HG03103 (cell line): ENCODE measurements around the gene PRKN.
"Not testable (repeated sequence)": the region's sequence is repeated elsewhere in the genome, so short reads cannot be mapped to it uniquely, and the experiment has no call there.

Experiments used
- ATAC-seq: cut with Tn5 transposase; IDR thresholded peaks from one replicate; pipeline ENCODE4 v1.9.1; 2021; ENCODE audit warnings: low read depth; ENCODE audit not compliant: unreplicated experiment

The PRKN gene

GRCh38 chr6:162680367-162680766 is 47.2 kb downstream of the PRKN start:
- no peak for ATAC-seq

- ATAC-seq: no peak
Measured at GRCh38 chr6:162679681-162680080, 47.9 kb downstream of the PRKN start.

- ATAC-seq: not testable (repeated sequence)
Measured at GRCh38 chr6:162678896-162679295, 48.7 kb downstream of the PRKN start.

GRCh38 chr6:162675503-162675902 is 52.1 kb downstream of the PRKN start:
- ATAC-seq: no peak

- no peak for ATAC-seq
Measured at GRCh38 chr6:162674452-162674851, 53.1 kb downstream of the PRKN start.

- ATAC-seq: no peak
Measured at GRCh38 chr6:162671580-162672165, 55.9 kb downstream of the PRKN start.

GRCh38 chr6:162670345-162670744 is 57.2 kb downstream of the PRKN start:
- no peak for ATAC-seq

GRCh38 chr6:162666246-162666645 is 61.3 kb downstream of the PRKN start:
- ATAC-seq: no peak

GRCh38 chr6:162653808-162654207 is 73.8 kb downstream of the PRKN start:
- no peak for ATAC-seq

- no peak for ATAC-seq
Measured at GRCh38 chr6:162651505-162651904, 76.1 kb downstream of the PRKN start.

- no peak for ATAC-seq
Measured at GRCh38 chr6:162649271-162649670, 78.3 kb downstream of the PRKN start.

GRCh38 chr6:162644153-162644552 is 83.4 kb downstream of the PRKN start:
- no peak for ATAC-seq

- ATAC-seq: no peak
Measured at GRCh38 chr6:162640756-162641155, 86.8 kb downstream of the PRKN start.

GRCh38 chr6:162639951-162640350 is 87.6 kb downstream of the PRKN start:
- no peak for ATAC-seq

GRCh38 chr6:162638931-162639574 is 88.5 kb downstream of the PRKN start:
- no peak for ATAC-seq

GRCh38 chr6:162637317-162637716 is 90.2 kb downstream of the PRKN start:
- ATAC-seq: no peak

GRCh38 chr6:162636167-162636566 is 91.4 kb downstream of the PRKN start:
- no peak for ATAC-seq

GRCh38 chr6:162631546-162631945 is 96.0 kb downstream of the PRKN start:
- no peak for ATAC-seq

- ATAC-seq: no peak
Measured at GRCh38 chr6:162630069-162630468, 97.5 kb downstream of the PRKN start.

- ATAC-seq: no peak
Measured at GRCh38 chr6:162627825-162628224, 99.7 kb downstream of the PRKN start.

GRCh38 chr6:162627362-162627761 is 100.2 kb downstream of the PRKN start:
- ATAC-seq: no peak

- no peak for ATAC-seq
Measured at GRCh38 chr6:162626869-162627268, 100.7 kb downstream of the PRKN start.
